ENCODE measurements around the gene SLC23A2.
"Not testable (repeated sequence)": the region's sequence is repeated elsewhere in the genome, so short reads cannot be mapped to it uniquely, and the experiment has no call there.

Gene SLC23A2

GRCh38 chr20:5005326-5005725 is 4.0 kb upstream of the SLC23A2 start:
- no peak for DNase-seq

GRCh38 chr20:5004825-5005224 is 3.5 kb upstream of the SLC23A2 start:
- not testable (repeated sequence) for DNase-seq

GRCh38 chr20:5003626-5004025 is 2.3 kb upstream of the SLC23A2 start:
- DNase-seq, result no peak

DNA sequence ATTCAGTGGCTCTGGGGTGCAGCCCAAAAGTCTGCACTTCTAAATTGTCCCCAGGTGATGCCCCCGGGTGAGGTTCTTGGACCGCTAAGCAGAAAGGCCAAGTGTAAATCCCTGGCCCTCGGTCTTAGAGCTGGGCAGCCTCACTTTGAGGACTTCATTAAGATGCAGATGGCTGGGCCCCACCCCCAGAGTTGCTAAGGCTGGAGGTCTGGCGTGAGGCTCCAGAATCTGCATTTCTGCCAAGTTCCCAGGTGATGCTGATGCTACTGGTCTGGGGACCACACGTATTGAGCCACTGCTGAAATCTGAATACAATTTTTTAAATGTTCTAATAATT is 735 bp upstream of the SLC23A2 start:
- DNase-seq, result no peak

DNA sequence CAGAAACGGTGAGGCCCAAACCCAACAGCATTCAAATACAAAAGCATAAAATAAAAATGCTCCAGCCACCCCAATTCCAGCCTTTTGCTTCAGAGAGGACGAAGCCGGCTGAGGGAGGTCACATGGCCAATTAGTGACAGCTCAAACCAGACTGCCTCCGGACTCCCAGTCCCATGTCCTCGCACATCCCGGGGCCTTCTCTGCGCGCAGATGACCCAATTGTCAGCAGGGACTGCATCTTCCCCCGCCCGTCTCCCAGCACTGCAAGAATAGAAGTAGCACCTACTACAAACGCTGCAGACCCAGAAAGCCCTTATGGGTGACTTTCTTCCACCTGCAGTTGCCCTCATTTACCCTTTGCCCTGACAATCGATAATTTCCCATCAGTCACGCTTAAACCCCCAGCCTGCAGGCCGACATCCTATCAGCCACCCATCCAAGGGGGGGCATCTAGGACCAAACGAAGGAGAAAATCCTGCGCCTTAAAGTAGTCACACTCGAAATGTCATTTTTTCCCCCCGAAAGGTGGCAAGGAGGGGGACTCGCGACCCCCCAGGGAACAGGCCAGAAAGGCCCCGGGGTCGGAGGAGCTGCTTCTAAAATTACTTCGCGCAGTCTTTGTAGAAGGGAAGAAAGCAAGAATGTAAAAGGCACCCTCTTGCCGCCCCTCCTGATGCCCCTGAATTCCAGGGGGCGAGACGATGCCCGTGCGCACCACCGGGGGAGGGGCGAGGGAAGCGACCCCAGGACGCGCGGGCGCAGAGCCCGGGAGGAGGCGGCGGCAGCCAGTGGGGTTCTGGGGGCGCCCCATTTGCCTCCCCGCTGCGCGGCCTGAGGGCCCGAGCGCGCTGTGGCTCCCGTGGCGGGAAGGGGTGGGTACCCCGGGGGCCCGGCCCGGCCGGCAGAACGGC is 792 bp downstream of the SLC23A2 start:
- DNase-seq, result no peak

DNA sequence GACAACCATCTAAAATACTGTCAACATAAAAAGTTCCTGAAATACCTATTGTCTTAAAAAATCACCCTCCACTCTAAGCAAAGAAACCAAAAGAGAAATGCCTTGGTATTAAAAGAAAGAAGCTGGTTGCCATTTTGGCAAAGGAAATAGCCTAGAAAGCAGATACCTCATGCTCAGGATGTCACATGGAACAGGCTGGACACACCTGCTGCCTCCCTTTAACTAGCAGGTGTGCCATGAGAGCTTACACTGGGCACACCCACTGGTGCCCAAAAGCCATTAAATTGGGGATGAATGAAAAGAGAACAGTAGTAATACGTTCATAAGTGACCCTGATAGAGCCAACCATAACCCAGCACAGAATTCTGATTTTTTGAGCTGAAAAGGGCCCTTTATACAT is 1.5 kb downstream of the SLC23A2 start:
- no peak for DNase-seq

DNA sequence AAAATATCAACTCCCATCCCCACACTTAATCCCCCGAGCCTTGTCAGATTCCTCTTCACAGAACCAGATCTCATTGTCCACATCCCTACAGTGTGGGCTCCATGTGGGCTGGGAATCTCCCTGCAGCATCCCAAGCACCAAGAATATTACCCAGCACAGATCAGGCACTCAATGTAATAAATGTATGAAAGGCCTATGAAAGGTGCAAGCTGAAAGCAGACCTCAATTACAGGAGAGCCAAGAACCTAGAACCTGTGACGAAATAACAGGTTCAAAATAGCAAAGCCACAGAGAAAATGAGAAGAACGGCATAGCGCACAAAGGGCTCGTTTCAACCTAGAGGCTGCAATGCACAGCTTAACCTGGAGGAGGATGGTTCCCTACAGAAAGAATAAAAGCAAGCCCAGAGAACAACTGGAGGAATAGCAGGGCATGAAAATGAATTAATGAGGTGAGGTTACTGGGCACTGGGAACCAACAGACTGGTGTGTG is 3.1 kb downstream of the SLC23A2 start:
- DNase-seq, result no peak

- DNase-seq, result peak; percentile 62
These were observed 4.1 kb downstream of the SLC23A2 start for GRCh38 chr20:4997222-4997621.

DNA sequence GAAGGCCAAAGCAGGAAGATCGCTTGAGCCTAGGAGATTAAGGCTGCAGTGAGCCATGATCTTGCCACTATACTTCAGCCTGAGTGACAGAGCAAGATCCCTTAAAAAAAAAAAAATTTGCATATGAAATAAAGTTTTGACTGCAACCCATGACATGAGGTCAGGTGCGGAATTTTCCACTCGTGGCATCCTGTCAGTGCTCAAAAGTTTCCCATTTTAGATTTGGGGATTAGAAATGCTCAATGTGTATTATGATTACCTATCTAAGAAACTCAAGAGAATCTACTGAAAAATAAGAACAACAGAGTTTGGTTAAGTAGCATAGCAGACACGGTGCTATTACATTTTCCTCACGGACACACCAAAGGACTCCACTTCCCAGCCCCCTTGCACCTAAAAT is 11.7 kb downstream of the SLC23A2 start:
- no peak for DNase-seq

GRCh38 chr20:4987130-4987529 is 14.2 kb downstream of the SLC23A2 start:
- no peak for DNase-seq

- DNase-seq, result no peak
These were observed 15.7 kb downstream of the SLC23A2 start for GRCh38 chr20:4985658-4986057.

DNA sequence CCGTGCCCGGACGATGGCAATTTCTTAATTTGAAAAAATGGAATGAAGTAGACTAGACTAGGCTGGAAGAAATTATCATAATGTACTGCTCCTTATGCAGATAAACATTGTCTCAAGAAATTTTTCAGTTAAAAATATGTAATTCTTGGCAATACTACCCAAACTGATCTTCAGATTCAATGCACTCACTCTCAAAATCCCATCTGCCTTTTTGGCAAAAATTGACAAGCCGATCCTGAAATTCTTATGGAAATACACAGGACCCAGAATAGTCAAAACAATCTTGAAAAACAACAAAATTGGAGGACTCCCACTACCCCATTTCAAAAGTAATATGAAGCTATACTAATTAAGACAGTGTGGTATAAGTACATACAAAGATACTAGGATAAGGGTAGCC is 19.0 kb downstream of the SLC23A2 start:
- DNase-seq, result no peak

GRCh38 chr20:4979841-4980410 is 21.4 kb downstream of the SLC23A2 start:
- no peak for DNase-seq

- DNase-seq, result no peak
These were observed 23.0 kb downstream of the SLC23A2 start for GRCh38 chr20:4978050-4978918.

- DNase-seq, result not testable (repeated sequence)
These were observed 25.3 kb downstream of the SLC23A2 start for GRCh38 chr20:4976014-4976413.

DNA sequence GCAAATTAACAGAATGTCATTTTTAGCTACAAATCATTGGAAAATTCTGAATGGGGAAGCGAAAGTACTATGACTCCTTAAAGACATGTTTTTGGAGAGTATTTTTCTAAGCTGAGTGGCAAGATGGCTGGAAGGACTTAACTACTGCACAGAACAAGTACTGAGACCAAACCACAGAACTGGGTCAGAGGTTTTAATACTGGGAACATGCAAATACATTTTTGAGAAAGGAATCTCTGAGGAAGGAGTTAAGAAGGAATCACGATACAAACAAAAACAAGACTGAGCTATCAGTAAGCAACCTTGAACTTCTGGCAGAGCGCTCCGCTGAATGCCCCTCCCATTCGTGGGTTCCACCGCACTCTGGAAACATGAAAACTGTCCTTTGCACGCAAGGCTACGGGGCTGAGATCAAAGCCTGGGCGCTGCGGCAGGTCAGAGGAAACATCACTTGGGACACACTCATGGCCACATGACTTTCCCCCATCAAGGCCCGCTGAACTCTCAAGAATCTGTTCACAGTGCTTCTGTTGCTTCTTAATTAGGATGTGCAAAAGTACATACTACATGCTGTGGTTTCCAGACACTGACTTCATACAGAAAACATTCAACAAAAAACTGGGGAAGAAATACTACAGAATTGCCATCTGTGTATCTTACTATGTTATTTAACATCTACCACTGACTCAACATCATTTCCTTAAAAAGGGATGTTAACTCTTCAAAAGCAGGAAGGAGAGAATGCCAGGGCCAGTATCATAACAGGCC is 27.8 kb downstream of the SLC23A2 start:
- DNase-seq, result peak; percentile 84

DNA sequence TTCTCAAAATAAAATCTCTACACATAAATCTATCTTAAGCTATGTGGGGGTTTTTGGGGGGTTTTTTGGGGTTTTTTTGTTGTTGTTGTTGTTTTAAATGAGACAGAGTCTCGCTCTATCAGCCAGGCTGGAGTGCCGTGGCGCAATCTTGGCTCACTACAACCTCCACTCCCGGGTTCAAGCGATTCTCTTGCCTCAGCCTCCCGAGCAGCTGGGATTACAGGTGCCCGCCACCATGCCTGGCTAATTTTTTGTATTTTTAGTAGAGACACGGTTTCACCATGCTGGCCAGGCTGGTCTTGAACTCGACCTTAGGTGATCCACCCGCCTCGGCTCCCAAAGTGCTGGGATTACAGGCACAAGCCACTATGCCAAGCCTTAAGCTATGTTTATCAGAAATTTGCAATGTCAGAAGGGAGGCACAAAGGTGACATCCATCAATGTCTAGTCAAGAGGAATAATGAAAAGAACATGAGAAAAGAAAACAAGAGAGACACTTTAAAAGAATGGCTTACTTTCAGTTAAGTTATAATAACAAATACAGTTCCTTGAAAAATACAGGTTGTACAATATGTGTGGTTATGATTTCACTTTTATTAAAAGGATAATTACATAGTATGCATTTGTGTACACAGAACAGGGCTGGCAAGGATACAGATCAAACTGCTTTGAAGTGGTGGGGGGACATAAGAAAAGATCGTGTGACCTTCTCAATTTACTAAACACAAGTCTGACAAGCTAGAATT is 28.6 kb downstream of the SLC23A2 start:
- no peak for DNase-seq

DNA sequence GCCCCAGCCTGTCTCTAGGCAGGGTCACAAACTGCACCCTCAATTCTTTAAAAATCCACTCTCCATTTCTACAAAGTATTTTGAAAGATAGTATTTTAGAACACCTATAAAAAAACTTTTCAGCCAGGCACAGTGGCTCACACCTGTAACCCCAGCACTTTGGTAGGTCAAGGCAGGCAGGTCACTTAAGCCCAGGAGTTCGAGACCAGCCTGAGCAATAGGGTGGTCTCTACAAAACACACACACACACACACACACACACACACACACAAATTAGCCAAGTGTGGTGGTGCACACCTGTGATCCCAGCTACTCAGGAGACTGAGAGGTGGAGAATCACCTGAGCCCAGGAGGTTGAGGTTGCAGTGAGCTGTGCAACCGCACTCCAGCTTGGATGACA is 30.2 kb downstream of the SLC23A2 start:
- DNase-seq, result no peak

GRCh38 chr20:4967752-4968477 is 33.4 kb downstream of the SLC23A2 start:
- no peak for DNase-seq

DNA sequence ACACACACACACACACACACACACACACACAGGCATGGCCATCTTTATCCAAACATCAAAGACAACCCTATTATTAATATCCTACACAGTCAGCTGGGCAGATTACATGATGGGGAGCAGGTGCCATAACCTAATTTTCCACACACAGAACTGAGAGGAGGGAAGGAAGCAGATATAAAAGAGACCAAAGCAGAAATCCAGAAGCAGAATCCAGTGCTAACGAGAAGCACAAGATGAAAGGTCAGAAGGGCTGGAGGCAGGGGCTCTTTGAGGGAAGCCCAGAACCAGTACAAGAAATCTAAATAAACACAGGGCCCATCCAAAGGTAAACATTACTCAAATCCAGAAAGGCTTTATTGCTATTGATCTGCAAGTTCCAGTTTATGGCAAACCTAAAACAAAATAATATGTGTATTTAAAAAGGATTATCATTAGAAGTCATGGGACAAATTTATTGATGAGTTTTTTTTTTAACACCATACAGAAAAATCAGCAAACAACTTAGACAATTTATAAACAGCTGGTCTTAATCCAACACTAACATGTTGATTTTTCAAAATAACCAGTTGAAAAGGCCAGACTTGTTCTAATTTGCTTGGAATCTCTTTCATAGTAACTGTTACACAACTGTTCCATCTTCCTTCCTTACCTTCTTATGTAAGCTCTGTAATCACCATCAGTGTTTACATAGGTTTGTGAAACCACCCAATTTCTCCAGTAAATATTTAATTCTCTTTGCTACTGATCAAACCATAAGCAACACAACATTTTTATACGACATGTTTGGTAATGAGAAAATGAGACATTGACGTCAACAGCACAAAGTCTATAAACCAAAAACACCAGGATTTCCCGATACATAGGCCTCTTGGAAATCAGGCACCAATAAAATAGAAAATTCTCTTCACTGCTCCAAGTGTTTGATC is 34.2 kb downstream of the SLC23A2 start:
- DNase-seq, result no peak
